GM19025 (cell line): Measurements from ENCODE around the gene ABL1.
A peak's percentile ranks its signal among the peaks of the same experiment; 100 is the strongest.
"Not testable (repeated sequence)": the region's sequence is repeated elsewhere in the genome, so short reads cannot be mapped to it uniquely, and the experiment has no call there.

Experiments
- ATAC-seq: cut with Tn5 transposase; IDR thresholded peaks from one replicate; pipeline ENCODE4 v1.9.1; 2021; ENCODE audit warnings: mild to moderate bottlenecking, low read depth, moderate library complexity; ENCODE audit not compliant: unreplicated experiment

The ABL1 gene

DNA sequence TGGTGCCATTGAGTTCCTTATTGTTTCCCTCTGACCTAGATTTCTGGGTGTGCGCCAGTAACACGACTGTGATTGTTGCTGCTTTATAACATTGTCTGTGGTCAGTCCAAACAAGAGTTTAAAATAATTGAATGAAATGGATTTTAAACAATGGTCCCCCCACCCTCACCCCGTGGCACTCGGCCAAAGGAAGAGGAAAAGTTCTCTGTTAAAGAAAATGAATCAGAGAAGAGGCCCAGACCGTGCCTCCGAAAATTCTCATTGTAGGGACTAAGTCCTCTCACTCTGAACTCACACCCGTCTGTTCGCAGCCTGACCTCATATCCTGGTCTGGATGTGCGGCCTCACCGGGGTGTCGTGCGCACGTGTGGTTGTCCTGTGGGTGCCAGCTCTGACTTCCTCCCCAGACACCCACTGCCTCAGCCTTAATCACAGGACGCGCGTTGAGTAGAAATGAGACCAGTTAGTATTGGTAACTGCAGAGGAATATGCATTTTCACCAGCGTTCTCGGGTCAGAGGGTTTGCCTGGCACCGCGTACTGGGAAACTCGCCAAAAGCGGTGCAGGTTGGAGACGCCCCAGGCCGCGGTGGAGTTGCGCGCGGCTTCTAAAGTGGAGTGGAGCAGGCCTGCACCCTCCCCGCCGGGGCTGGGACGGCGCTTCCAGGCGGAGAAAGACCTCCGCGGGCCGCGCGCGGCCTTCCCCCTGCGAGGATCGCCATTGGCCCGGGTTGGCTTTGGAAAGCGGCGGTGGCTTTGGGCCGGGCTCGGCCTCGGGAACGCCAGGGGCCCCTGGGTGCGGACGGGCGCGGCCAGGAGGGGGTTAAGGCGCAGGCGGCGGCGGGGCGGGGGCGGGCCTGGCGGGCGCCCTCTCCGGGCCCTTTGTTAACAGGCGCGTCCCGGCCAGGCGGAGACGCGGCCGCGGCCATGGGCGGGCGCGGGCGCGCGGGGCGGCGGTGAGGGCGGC, at the start of gene ABL1:
TSS of gene ABL1 (plus strand) at position 884 of the 966 bp plus-strand sequence. CDS start 193 bp downstream, outside the sequence.
- peak; percentile 64 for ATAC-seq

DNA sequence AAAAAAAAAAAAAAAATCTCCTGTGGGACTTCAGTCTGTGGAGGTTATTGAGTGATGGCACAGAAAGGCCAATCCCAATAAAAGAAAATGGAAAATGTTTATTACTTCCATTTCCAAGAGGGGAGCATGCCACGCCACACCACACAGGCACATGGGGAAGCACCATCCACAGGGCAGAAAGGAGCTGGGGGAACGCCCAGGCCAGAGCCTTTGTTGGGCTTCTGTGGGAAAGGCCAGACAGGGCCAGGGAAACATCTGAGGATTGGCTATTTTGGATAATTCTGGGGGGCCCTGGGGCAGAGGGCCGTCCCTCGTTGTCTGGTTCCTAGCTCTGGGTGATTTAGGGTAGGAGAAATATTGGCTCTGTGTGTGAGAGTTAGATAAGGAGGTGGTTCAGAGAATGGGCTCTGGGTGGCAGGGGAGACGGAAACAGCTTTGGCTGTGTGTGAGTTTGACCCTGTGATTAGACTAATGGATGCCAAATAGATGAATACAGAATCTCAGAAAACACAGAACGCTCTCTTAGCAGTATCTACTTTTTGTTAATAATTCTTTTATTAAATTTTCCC, 49.0 kb upstream of the ABL1 start:
- ATAC-seq: no peak

DNA sequence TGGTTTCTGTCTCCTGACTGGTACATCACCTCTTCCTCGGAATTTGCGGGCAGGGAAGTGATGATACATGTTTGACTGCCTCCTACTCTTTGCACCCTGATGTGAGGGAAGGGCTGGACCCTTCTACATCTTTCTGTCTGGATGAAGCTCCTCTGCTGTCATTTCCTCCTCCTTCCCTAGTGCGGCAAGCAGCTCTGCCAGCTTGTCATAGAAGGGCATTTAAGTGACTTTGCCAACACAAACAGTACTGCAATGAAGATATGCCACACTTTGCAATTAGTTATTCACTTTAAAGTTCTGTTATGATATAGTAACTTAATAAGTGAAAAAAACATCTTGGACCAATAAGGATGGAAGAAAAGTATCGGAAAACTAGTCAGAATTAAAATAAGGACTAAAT, 48.5 kb upstream of the ABL1 start:
- no peak for ATAC-seq

DNA sequence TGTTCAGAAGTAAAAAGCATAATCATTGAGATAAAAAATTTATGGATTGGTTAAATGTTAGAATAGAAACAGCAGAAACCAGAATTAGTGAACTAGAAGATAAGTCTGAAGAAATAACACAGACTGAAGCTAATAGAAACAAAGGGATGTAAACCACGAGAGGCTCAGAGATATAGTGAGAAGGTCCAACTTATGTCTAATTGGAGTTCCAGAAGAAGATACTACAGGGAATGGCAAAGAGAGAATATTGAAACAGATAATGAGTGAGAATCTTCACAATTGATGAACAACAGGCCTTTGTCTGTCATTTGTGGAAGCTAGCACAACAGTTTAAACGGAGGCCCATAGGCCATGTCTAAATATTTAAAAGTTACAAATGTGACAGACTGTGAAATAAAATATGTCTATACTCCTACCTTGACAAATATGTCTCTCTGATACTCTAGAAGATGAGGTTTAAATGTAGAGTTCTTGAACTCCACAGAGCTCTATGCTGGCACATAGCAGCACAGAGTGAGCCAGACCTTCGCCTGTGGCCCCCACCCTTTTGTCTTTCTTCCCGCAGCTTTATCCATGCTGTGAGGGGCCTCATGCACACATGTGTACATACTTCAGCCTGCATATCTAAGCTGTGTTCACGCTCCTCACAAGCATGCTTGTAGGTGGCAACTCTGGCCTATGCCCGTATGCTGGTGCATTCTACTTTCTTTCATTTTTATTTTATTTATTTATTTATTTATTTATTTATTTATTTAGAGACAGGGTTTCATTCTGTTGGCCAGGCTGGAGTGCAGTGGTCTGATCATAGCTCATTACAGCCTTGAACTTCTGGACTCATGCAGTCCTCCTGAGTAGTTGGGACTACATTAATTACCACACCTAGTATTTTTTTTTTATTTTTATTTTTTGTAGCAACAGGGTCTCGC, 45.0 kb upstream of the ABL1 start:
- no peak for ATAC-seq

GRCh38 chr9:130791303-130791894, 43.7 kb upstream of the ABL1 start:
- no peak for ATAC-seq

- ATAC-seq: no peak
These were observed 41.5 kb upstream of the ABL1 start for GRCh38 chr9:130793589-130793988.

DNA sequence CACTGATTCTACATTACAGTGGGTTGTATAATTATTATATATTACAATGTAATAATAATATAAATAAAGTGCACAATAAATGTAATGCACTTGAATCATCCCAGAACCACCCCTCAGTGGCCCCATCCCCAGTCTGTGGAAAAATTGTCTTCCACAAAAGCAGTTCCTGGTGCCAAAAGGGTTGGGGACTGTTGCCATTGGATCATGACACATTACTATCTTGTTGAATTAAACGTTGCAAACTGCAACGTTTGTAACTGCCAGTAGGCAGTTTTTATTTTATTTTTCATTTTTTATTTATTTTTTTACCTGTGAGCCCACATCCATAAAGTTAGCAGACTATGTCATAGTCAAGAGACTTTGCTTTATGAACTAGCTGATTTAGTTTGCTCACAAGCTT, 41.0 kb upstream of the ABL1 start:
- not testable (repeated sequence) for ATAC-seq

DNA sequence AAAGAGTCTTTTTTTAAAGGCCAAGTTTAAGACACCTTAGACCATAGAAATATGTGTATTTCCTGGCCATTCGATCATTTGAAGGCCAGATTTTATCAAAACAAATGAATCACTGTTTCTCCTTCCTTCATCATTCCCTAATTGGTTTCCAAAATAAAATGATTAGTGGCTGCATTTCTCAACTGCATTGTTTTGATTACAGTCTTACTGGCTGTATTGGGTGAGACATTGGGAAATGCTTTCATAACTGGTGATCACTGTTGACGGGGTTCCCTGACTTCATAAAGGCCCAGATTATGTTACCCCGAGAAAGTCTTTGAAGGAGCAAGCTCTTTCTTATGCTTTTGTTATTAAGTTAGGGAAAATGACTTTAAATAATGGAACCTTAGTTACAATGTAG, 40.6 kb upstream of the ABL1 start:
- ATAC-seq: not testable (repeated sequence)

DNA sequence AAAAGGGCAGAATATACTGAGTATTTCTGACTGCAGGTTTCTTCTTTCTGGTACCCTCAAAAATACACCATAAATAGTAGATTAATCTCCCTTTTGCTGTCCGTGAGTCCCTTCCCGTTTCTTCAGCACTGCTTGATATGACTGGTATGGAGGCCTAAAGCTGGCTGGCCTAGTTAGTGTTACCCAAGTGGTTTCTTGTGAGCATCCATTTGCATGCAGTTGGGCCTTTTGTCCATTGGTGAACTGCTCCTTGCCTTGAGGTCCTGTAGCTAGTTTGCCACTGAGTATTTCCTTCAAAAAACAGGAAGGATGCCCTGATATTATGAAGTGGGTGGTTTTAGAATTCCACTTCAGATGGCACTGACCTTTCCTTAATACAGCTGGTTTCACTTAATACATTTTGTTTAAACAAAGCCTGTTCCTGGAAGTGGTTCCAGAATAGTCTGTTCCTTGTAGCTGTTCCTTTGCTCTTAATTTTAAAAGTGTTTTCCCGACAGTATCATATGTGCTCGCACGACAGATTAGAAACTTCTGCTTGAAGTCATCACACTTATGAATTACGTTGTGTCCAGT, 40.0 kb upstream of the ABL1 start:
- ATAC-seq: no peak

GRCh38 chr9:130803116-130803515, 31.9 kb upstream of the ABL1 start:
- not testable (repeated sequence) for ATAC-seq

DNA sequence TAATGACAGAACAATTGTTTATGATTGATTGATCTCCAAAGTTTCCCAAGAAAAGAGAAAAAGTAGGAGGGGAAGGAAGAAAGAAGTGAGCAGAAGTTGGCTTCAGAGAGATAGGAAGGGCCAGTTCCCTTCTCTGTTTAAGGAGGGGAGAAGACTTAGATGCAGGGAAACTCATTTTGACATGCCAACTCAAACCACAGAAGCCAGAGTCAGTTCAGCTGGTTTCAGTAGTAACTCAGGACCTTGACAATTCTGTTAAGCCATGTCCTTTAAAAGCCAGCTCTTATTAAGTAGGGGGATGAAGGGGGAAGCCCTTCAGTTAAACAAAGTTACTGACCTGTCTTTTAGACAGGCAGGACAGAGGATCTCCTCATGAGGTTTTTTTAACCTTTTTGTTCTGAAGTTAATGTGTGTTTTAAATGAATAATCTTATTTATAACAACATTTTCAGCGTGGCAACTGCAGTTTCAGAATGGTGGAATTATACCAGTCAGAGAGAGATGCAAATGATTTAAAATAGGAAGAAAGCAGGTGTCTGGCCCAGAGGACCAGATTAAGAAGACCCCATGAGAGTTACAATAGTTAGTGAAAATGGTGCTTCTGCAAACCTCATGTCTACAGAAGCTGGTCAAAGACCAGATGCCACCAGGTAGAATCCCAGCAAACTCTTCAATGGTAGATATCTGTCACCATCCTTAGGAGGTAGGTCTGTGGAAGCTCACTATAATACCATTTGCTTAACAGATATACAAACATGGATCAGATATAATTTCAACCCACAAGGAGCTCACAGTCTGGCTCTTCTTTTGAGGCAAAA, 29.3 kb upstream of the ABL1 start:
- no peak for ATAC-seq

DNA sequence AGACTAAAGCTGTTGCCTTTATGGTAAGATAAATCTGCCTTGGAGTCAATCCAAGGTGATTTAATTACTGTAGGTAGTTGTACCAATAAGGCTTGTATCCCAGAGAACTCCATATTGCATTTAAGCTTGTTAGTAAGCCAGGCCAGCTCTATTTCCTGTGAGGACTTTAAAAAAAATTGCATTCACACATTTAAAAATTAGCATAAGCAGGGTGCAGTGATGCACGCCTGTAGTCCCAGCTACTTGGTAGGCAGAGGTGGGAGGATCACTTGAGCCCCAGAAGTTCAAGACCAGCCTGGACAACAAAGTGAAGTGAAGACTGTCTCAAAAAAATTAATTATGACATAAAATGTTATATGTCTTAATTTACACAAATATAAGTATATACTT, 28.7 kb upstream of the ABL1 start:
- ATAC-seq: no peak

- no peak for ATAC-seq
These were observed 24.4 kb upstream of the ABL1 start for GRCh38 chr9:130810609-130811136.

- no peak for ATAC-seq
These were observed 19.7 kb upstream of the ABL1 start for GRCh38 chr9:130815242-130815808.

- ATAC-seq: no peak
These were observed 17.1 kb upstream of the ABL1 start for GRCh38 chr9:130817914-130818313.

DNA sequence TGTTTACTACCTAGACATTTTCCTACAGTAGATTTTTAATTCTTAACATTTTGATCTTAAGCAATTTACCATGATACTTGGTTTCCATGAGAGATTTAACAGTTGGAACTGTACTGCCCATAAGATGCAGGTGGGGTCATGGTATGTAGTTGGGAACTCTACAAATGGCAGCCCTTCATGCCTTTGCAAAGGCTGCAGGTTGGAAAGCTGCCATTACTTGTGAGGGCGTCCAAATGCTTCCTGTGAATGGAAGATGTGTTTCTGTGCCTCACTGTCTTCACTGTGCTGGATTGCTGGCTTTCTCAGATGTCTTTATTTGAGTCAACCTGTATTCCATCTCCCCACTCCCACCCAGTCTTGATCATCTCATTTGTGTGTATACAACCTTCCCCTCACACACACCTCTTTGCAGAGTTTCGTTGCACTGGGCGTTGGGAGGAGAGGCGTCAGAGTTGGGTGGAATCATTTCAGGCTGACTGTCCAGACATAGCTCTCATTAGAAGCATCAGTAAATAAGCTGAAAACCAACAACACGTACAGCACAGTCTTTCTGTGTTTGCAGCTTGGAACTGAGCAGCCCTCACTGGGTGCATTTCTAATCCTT, 14.8 kb upstream of the ABL1 start:
- no peak for ATAC-seq

DNA sequence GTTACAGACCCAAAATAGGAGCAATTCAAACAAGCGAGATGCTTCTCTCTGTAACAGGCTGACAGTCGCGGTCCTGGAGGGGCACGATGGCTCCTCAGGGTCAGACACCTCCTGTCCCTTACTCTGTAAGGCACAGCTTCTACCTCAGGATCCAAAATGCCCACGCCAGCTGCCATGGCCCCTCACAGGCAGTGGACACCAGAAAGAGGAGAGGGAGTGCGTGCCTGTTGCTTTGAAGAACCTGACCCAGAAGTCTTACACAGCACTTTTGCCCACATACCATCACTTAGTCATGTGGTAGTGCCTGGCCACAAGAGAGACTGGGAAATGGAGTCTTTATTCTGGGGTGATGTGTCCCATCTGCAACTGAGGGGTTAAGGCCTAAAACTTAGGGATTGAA, 11.6 kb upstream of the ABL1 start:
- no peak for ATAC-seq

- ATAC-seq: no peak
These were observed 11.0 kb upstream of the ABL1 start for GRCh38 chr9:130824079-130824478.
